Sigmoid colon (tissue), 7 donors: ENCODE data around the gene ZNF275. TPM values are rescaled to one million over a fixed set of nuclear protein-coding genes. Genes with fewer than 3 reads are reported as not detected.
"Not testable (repeated sequence)": the region's sequence is repeated elsewhere in the genome, so short reads cannot be mapped to it uniquely, and the experiment has no call there.

Source experiments
- DNase-seq: peaks from one replicate; pipeline ENCODE4 v3.0.0-alpha.2; 2019
- H3K27ac ChIP-seq, 4 donors: fragments of 200-600 bp; sonication (generic); one replicate each; pipeline ENCODE4 v1.5.1; 2016 to 2019; ENCODE audit warnings: mild to moderate bottlenecking in 1 of 4
- H3K27me3 ChIP-seq, 3 donors: fragments of 200-600 bp; sonication (generic); one replicate each; pipeline ENCODE4 v1.5.1; 2019; ENCODE audit warnings: mild to moderate bottlenecking in 1 of 3
- H3K36me3 ChIP-seq, 4 donors: fragments of 200-600 bp; sonication (generic); one replicate each; pipeline ENCODE4 v1.5.1; 2016 to 2019
- H3K4me1 ChIP-seq, 4 donors: fragments of 200-600 bp; sonication (generic); one replicate each; pipeline ENCODE4 v1.5.1; 2017 to 2019
- H3K4me3 ChIP-seq, 4 donors: fragments of 200-600 bp; sonication (generic); one replicate each; pipeline ENCODE4 v1.5.1; 2017 to 2019; ENCODE audit warnings: mild to moderate bottlenecking in 2 of 4, moderate library complexity in 1 of 4
- H3K9me3 ChIP-seq, 4 donors: fragments of 200-600 bp in 3 of 4; sonication (generic) in 3 of 4; one replicate each; pipeline versions ENCODE4 v1.5.1 to v1.6.1; 2013 to 2019
- CTCF ChIP-seq, 4 experiments: fragments of 450-650 bp in 3 of 4; fragments of 200-600 bp in 1 of 4; IDR thresholded peaks; one replicate each; pipeline ENCODE4 v1.5.1; 2016 to 2019; ENCODE audit warnings: antibody characterized with exemption in 4 of 4, mild to moderate bottlenecking in 3 of 4, moderate library complexity in 2 of 4
- EP300 ChIP-seq, 4 donors: sonication (generic); formaldehyde crosslinking; IDR thresholded peaks; one replicate each; pipeline ENCODE4 v1.6.1; 2017; ENCODE audit warnings: antibody characterized with exemption in 4 of 4
- POLR2A ChIP-seq, 2 donors: fragments of 450-650 bp; IDR thresholded peaks; one replicate each; pipeline ENCODE4 v1.6.1; 2016; ENCODE audit warnings: antibody characterized with exemption in 2 of 2, mild to moderate bottlenecking in 2 of 2, moderate library complexity in 2 of 2
- POLR2AphosphoS5 ChIP-seq, 4 donors: sonication (generic); formaldehyde crosslinking; IDR thresholded peaks; one replicate each; pipeline ENCODE4 v1.6.1; 2017; ENCODE audit warnings: antibody characterized with exemption in 4 of 4
- WGBS, 2 donors: extraction: QIAGEN DNeasy Blood & Tissue Kit; methylation state at CpG; one replicate each; pipeline ENCODE4 v1.1.7; 2013; 5-methylcytosine and 5-hydroxymethylcytosine counted together
- intact Hi-C: fragments of 100-400 bp; cut with DNase I; formaldehyde crosslinking; loops from one replicate; pipeline ENCODE4 v1.15.1; 2023
- polyA plus RNA-seq, 3 donors: library from polyadenylated mRNA; stranded (reverse); fragments of 200-250 nt; gene quantifications; one replicate each; pipeline ENCODE4 v1.2.3, GENCODE V29; 2013
- total RNA-seq, 4 donors: library from RNA; depleted of rRNA; stranded (reverse); fragments of >200 nt; gene quantifications; one replicate each; pipeline ENCODE4 v1.1.0, GENCODE V29; 2016
- donor health status: healthy with polysubstance abuse.
- donor health status: Bipolar disorder and iron deficiency.
- donor health status: healthy.

Gene ZNF275
- total and polyA plus RNA-seq, 7 donors, result 1.4 to 13.3 (median 8.6) TPM

- Histone ChIP-seq H3K36me3 (no peaks in the 10 kb centered on the region), H3K27me3 (peaks cover 0 to 4% (median 0%) of the 10 kb centered on the region in 3 donors), H3K27ac (no peak overlapping the region), H3K4me1 (no peaks in the 10 kb centered on the region), H3K9me3 (no peaks in the 10 kb centered on the region), H3K4me3 (no peak overlapping the region)
- 61 to 69% methylated on average over 33 of the region's 33 CpGs for WGBS, 2 donors
- TF ChIP-seq EP300 (IDR thresholded peaks at IDR 0.05), result no peak
- no peak for TF ChIP-seq POLR2AphosphoS5 (IDR thresholded peaks at IDR 0.05)
- intact Hi-C loops, result no loop called here
- DNase-seq, result no peak
Measured at GRCh38 chrX:153319295-153320046, 14.5 kb upstream of the ZNF275 start.

GRCh38 chrX:153320047-153320443, 13.9 kb upstream of the ZNF275 start:
- H3K27me3 ChIP-seq, DNase-seq, intact Hi-C loops, H3K27ac ChIP-seq, H3K9me3 ChIP-seq, H3K36me3 ChIP-seq, H3K4me3 ChIP-seq, H3K4me1 ChIP-seq: not testable (repeated sequence)
- WGBS, 2 donors, result 88 to 94% methylated on average over 1 of the region's 1 CpG

GRCh38 chrX:153320555-153321184, 13.3 kb upstream of the ZNF275 start:
- H3K4me3 ChIP-seq, result no peak overlapping the region
- no peaks in the 10 kb centered on the region for H3K9me3 ChIP-seq
- H3K27ac ChIP-seq, result no peak overlapping the region
- intact Hi-C loops, result no loop called here
- TF ChIP-seq POLR2AphosphoS5 (IDR thresholded peaks at IDR 0.05) (no peak), CTCF (IDR thresholded peaks at IDR 0.05) (no peak), POLR2A (IDR thresholded peaks at IDR 0.05) (no peak), EP300 (IDR thresholded peaks at IDR 0.05) (no peak)
- H3K4me1 ChIP-seq, result no peaks in the 10 kb centered on the region
- DNase-seq, result no peak
- H3K36me3 ChIP-seq, result no peaks in the 10 kb centered on the region
- H3K27me3 ChIP-seq, result peaks cover 0 to 4% (median 0%) of the 10 kb centered on the region in 3 donors
- WGBS, 2 donors, result 31 to 34% methylated on average over 7 to 8 of the region's 13 CpGs

- H3K4me3 ChIP-seq, result no peak within 1 kb of the TSS
- H3K9me3 ChIP-seq, result no peaks in the 10 kb centered on the region
- DNase-seq, result no peak
- no peaks in the 10 kb centered on the region for H3K4me1 ChIP-seq
- H3K27me3 ChIP-seq, result peaks cover 0 to 4% (median 0%) of the 10 kb centered on the region in 3 donors
- WGBS, 2 donors, result 24 to 37% methylated on average over 36 of the region's 36 CpGs
- H3K36me3 ChIP-seq, result no peaks in the 10 kb centered on the region
- intact Hi-C loops, result no loop called here
- H3K27ac ChIP-seq, result no peak within 1 kb of the TSS
- no peak for TF ChIP-seq CTCF (IDR thresholded peaks at IDR 0.05)
- TF ChIP-seq EP300 (IDR thresholded peaks at IDR 0.05), result no peak
- TF ChIP-seq POLR2AphosphoS5 (IDR thresholded peaks at IDR 0.05), result no peak
- TF ChIP-seq POLR2A (IDR thresholded peaks at IDR 0.05), result no peak
Measured at GRCh38 chrX:153321381-153322124, 12.4 kb upstream of the ZNF275 start, which contains the start of gene PNMA6F. Gene PNMA6F (minus strand): TSS chrX:153321767. CDS start chrX:153320674, 1,093 bp downstream.

GRCh38 chrX:153327561-153327960, 6.4 kb upstream of the ZNF275 start:
- DNase-seq, result no peak
- Histone ChIP-seq H3K27me3 (no peaks in the 10 kb centered on the region), H3K4me3 (no peak overlapping the region), H3K4me1 (no peaks in the 10 kb centered on the region), H3K9me3 (no peaks in the 10 kb centered on the region), H3K27ac (no peak overlapping the region), H3K36me3 (no peaks in the 10 kb centered on the region)
- 69 to 87% methylated on average over 4 of the region's 4 CpGs for WGBS, 2 donors
- TF ChIP-seq EP300 (IDR thresholded peaks at IDR 0.05), result no peak
- intact Hi-C loops, result no loop called here

- no peaks in the 10 kb centered on the region for H3K27me3 ChIP-seq
- H3K4me3 ChIP-seq, result no peak overlapping the region
- DNase-seq, result no peak
- peaks cover 0 to 9% (median 9%) of the 10 kb centered on the region in 4 donors for H3K4me1 ChIP-seq
- no peak overlapping the region for H3K27ac ChIP-seq
- H3K36me3 ChIP-seq, result peaks cover 0 to 14% (median 0%) of the 10 kb centered on the region in 4 donors
- intact Hi-C loops, result loop anchor here (10.0 kb wide), 2 partner anchors 142 to 388 kb away; partner anchors contain the start of gene HAUS7
- WGBS, 2 donors, result 45 to 57% methylated on average over 2 of the region's 2 CpGs
- no peaks in the 10 kb centered on the region for H3K9me3 ChIP-seq
- TF ChIP-seq CTCF (IDR thresholded peaks at IDR 0.05), result no peak
- no peak for TF ChIP-seq POLR2A (IDR thresholded peaks at IDR 0.05)
- no peak for TF ChIP-seq POLR2AphosphoS5 (IDR thresholded peaks at IDR 0.05)
- TF ChIP-seq EP300 (IDR thresholded peaks at IDR 0.05), result no peak
Measured at GRCh38 chrX:153333266-153333665, 687 bp upstream of the ZNF275 start.
